ENCODE results near the gene KLHL14. TPM values are rescaled to one million over a fixed set of nuclear protein-coding genes. Genes with fewer than 3 reads are reported as not detected.
"Not testable (repeated sequence)": the region's sequence is repeated elsewhere in the genome, so short reads cannot be mapped to it uniquely, and the experiment has no call there.

The KLHL14 gene
- total RNA-seq, 1 donor from 2014 or later: 0.30 TPM

GRCh38 chr18:32717126-32717525 lies 55.7 kb downstream of the KLHL14 start:
- DNase-seq: peak; percentile 56

- DNase-seq: peak; percentile 84
Measured at GRCh38 chr18:32714571-32715148, 58.2 kb downstream of the KLHL14 start.

- no peak for DNase-seq
Measured at GRCh38 chr18:32712860-32713259, 60.0 kb downstream of the KLHL14 start.

GRCh38 chr18:32711862-32712261 lies 61.0 kb downstream of the KLHL14 start:
- no peak for DNase-seq

GRCh38 chr18:32707586-32707985 lies 65.2 kb downstream of the KLHL14 start:
- no peak for DNase-seq

GRCh38 chr18:32707147-32707546 lies 65.7 kb downstream of the KLHL14 start:
- DNase-seq: no peak

- no peak for DNase-seq
Measured at GRCh38 chr18:32701313-32701712, 71.5 kb downstream of the KLHL14 start.

- no peak for DNase-seq
Measured at GRCh38 chr18:32698153-32698552, 74.7 kb downstream of the KLHL14 start.

GRCh38 chr18:32696376-32696775 lies 76.4 kb downstream of the KLHL14 start:
- DNase-seq: no peak

GRCh38 chr18:32695534-32695933 lies 77.3 kb downstream of the KLHL14 start:
- no peak for DNase-seq

- no peak for DNase-seq
Measured at GRCh38 chr18:32688821-32689220, 84.0 kb downstream of the KLHL14 start.

GRCh38 chr18:32684940-32685339 lies 87.9 kb downstream of the KLHL14 start:
- no peak for DNase-seq

GRCh38 chr18:32684096-32684495 lies 88.7 kb downstream of the KLHL14 start:
- no peak for DNase-seq

GRCh38 chr18:32683044-32683443 lies 89.8 kb downstream of the KLHL14 start:
- DNase-seq: no peak

GRCh38 chr18:32677578-32677977 lies 95.2 kb downstream of the KLHL14 start:
- DNase-seq: no peak

GRCh38 chr18:32674491-32674890 lies 98.3 kb downstream of the KLHL14 start:
- no peak for DNase-seq

- DNase-seq: no peak
Measured at GRCh38 chr18:32672398-32672797, 100.4 kb downstream of the KLHL14 start.

GRCh38 chr18:32670727-32671126 lies 102.1 kb downstream of the KLHL14 start:
- no peak for DNase-seq

GRCh38 chr18:32669549-32670165 lies 103.2 kb downstream of the KLHL14 start:
- no peak for DNase-seq

- peak; percentile 11 for DNase-seq
Measured at GRCh38 chr18:32668956-32669355, 103.9 kb downstream of the KLHL14 start.

GRCh38 chr18:32661486-32662299 lies 111.1 kb downstream of the KLHL14 start:
- no peak for DNase-seq

GRCh38 chr18:32654507-32654906 lies 118.3 kb downstream of the KLHL14 start:
- not testable (repeated sequence) for DNase-seq

- not testable (repeated sequence) for DNase-seq
Measured at GRCh38 chr18:32637659-32638058, 135.2 kb downstream of the KLHL14 start.

GRCh38 chr18:32637226-32637625 lies 135.6 kb downstream of the KLHL14 start:
- no peak for DNase-seq
